ENCODE results near the gene SYTL2. TPM values are rescaled to one million over a fixed set of nuclear protein-coding genes. Genes with fewer than 3 reads are reported as not detected.

SYTL2 gene
- total and polyA plus RNA-seq, 8 donors = 2.5 to 12.2 (median 4.0) TPM

GRCh38 chr11:85685125-85685819 is 125.7 kb downstream of the SYTL2 start:
- H3K4me3 ChIP-seq = no peak overlapping the region
- no peaks in the 10 kb centered on the region for H3K36me3 ChIP-seq
- H3K27ac ChIP-seq = no peak overlapping the region
- H3K27me3 ChIP-seq = no peaks in the 10 kb centered on the region
- 79 to 83% methylated on average over 15 of the region's 15 CpGs for WGBS, 2 donors
- intact Hi-C loops (cut with DNase I) = no loop called here
- ATAC-seq (no peak), FAIRE-seq (no peak), DNase-seq (peak in 1 of 6 donors; percentile 43)
- peaks cover 0 to 5% (median 5%) of the 10 kb centered on the region in 3 donors for H3K4me1 ChIP-seq
- H3K9me3 ChIP-seq = no peaks in the 10 kb centered on the region
- no peak for TF ChIP-seq CTCF (IDR thresholded peaks at IDR 0.05)

- Histone ChIP-seq H3K36me3 (no peaks in the 10 kb centered on the region), H3K4me3 (peak overlapping the region; percentile 14 to 67 (median 46)), H3K4me1 (peaks cover 0 to 5% (median 5%) of the 10 kb centered on the region in 3 donors), H3K27ac (no peak overlapping the region), H3K9me3 (no peaks in the 10 kb centered on the region), H3K27me3 (no peaks in the 10 kb centered on the region)
- FAIRE-seq (no peak), ATAC-seq (peak; percentile 81 to 92 (median 88)), DNase-seq (peak; percentile 48 to 85 (median 64))
- intact Hi-C loops (cut with DNase I) = no loop called here
- TF ChIP-seq CTCF (IDR thresholded peaks at IDR 0.05) = no peak
- 26 to 34% methylated on average over 42 to 43 of the region's 43 CpGs for WGBS, 2 donors
Measured at GRCh38 chr11:85682330-85683305, 128.3 kb downstream of the SYTL2 start.

- DNase-seq (no peak), ATAC-seq (peak in 1 of 4 donors; percentile 20), FAIRE-seq (no peak)
- Histone ChIP-seq H3K4me1 (peaks cover 0 to 5% (median 5%) of the 10 kb centered on the region in 3 donors), H3K9me3 (no peaks in the 10 kb centered on the region), H3K27ac (no peak overlapping the region), H3K36me3 (no peaks in the 10 kb centered on the region), H3K4me3 (no peak overlapping the region), H3K27me3 (no peaks in the 10 kb centered on the region)
- no peak for TF ChIP-seq CTCF (IDR thresholded peaks at IDR 0.05)
- intact Hi-C loops (cut with DNase I) = no loop called here
- WGBS, 2 donors = 52 to 69% methylated on average over 1 of the region's 1 CpG
Measured at GRCh38 chr11:85680897-85681296, 130.0 kb downstream of the SYTL2 start.

GRCh38 chr11:85679576-85679975 is 131.4 kb downstream of the SYTL2 start:
- Histone ChIP-seq H3K27me3 (no peaks in the 10 kb centered on the region), H3K27ac (no peak overlapping the region), H3K9me3 (no peaks in the 10 kb centered on the region), H3K4me3 (no peak overlapping the region), H3K36me3 (no peaks in the 10 kb centered on the region), H3K4me1 (peaks cover 0 to 5% (median 5%) of the 10 kb centered on the region in 3 donors)
- FAIRE-seq = no peak
- TF ChIP-seq CTCF (IDR thresholded peaks at IDR 0.05) = no peak
- WGBS, 2 donors = 43 to 61% methylated on average over 4 of the region's 4 CpGs
- DNase-seq = no peak
- intact Hi-C loops (cut with DNase I) = no loop called here
- no peak for ATAC-seq
